HG03439 (cell line): Measurements from ENCODE around the gene ALAD.

Experiments
- ATAC-seq: cut with Tn5 transposase; IDR thresholded peaks from one replicate; pipeline ENCODE4 v1.9.1; 2021; ENCODE audit warnings: mild to moderate bottlenecking, moderate library complexity; ENCODE audit not compliant: unreplicated experiment

Gene ALAD

GRCh38 chr9:113350107-113350661, 50.9 kb downstream of the ALAD start:
- no peak for ATAC-seq

- ATAC-seq = no peak
These were observed 51.5 kb downstream of the ALAD start, which contains the start of gene BSPRY for GRCh38 chr9:113349445-113350094. BSPRY (plus strand) TSS chr9:113349541; CDS start chr9:113349580, 39 bp downstream.

DNA sequence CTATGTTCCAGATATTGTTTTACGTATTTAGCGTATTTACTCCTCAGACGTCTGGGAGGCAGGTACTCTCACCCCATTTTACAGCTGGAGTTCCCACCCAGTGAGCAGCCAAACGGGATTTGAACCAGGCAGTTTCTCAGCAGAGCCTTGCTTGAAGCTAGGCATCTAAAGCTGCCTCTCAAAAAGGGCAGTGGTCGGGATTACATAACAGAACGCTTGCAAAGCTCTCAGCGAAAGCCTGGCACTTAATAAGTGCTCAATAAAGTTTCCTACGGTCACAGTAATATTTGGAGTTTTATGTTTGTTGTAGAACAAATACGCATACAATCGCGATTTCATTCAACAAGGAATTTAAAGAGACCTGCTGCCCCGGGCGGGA, 52.0 kb downstream of the ALAD start:
- ATAC-seq = no peak

DNA sequence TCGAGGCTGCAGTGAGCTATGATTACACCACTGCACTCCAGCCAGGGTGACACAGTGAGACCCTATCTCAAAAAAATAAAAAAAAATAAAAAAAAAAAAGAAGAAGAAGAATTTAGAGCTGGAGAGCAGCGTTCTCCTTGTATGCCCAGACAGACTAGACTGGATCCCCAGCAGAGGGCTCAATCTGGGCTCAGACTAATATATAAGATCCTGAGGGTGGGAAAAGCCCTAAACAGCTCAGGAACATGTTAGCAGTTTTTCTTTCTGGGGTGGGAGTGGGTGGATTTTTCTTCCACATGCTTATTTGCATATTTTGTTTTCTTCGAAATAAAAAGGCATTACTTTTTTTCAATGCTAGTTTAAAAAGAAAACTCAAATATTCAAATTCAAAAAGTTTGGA, 52.6 kb downstream of the ALAD start:
- ATAC-seq = no peak

DNA sequence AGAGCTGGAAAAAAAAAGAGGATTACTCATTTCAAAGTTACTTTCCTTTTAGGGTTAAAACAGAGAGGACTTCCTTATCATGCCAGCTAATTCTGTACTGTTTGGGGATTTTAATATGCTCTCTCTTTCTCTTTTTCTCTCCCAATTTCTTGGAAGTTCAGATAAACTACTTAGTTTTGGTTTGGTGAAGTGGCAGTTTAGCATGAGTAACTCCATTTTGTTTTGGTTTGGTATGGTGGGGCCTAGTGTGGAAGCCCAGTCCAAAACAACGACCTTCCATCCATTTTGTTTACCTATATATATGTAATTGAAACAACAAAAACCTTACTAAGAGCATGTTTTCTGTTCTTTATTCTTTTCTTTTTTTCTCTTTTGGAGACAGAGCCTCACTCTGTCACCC, 55.4 kb downstream of the ALAD start:
- no peak for ATAC-seq

GRCh38 chr9:113345190-113345589, 55.9 kb downstream of the ALAD start:
- no peak for ATAC-seq

DNA sequence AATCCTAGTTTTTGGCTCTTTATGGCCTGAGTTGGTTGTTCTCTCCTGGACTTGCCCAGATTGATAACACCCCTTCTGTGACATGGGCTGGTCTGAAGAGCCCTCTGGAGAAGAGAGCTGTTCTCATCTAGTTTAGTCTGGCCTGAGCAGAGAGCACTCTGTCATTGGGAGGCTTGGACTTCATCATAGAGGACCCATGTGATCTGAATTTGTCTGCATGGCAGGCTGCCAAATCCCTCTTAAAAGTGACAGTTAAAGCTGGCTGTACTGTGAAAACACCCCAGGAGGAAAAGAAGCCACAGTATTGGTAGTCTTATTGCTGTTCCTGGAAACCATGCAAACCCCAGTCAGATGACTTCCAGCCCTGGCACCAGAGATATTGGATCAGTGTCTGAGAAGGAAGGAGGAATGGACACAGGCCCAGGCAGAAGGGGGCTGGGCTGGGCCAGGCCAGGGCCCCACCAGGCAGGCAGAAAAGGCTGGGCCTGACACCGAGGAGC, 57.3 kb downstream of the ALAD start:
- no peak for ATAC-seq

DNA sequence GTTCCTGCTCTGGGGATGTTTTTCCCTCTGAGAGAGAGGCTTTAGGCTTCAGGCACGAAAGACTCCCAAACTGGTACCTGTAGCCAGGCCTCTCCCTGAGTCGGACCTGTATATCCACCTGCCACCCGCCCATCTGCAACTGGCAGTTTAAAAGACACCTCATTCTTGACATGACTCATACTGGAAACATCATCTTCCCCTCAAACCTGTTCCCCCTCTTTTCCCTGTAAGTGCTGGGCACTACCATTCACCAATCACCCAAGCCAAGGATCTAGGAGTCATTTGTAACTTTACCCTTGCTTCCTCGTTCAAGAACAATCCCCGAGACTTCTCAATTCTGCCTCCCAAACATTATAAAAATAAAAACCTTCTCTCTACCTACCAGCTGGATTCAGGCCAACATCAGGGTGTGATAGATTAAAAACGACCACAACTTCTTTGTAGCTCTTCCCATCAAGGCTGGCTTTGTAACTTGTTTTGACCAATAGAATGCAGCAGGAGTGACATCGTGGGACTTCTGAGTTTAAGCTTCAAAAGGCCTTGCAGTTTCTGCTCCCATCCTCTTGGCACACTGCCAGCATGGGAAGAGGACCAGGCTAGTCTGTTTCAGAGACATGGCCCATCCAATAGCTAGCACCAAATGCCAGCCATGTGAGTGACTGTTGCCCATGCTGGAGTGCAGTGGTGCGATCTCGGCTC, 59.2 kb downstream of the ALAD start:
- ATAC-seq = no peak

GRCh38 chr9:113340011-113340699, 60.9 kb downstream of the ALAD start, which contains the start of gene WDR31:
WDR31 (minus strand) TSS chr9:113340275; CDS start chr9:113332022, 8,253 bp downstream.
- ATAC-seq = peak; percentile 98

GRCh38 chr9:113337714-113338113, 63.4 kb downstream of the ALAD start:
- no peak for ATAC-seq
